Endothelial cell (in vitro differentiated cells): ENCODE data around the gene SAMD4B. TPM values are rescaled to one million over a fixed set of nuclear protein-coding genes. Genes with fewer than 3 reads are reported as not detected.
"Not testable (repeated sequence)": the region's sequence is repeated elsewhere in the genome, so short reads cannot be mapped to it uniquely, and the experiment has no call there.

Experiments
- DNase-seq: peaks from one replicate; pipeline ENCODE4 v3.0.0; 2021; ENCODE audit warnings: low spot score
- H3K27ac Mint-ChIP-seq: one replicate; pipeline ENCODE4 v1.8.0; 2021; ENCODE audit warnings: mixed read lengths, inconsistent platforms; ENCODE audit not compliant: unreplicated experiment
- H3K27me3 Mint-ChIP-seq: one replicate; pipeline ENCODE4 v1.8.0; 2021; ENCODE audit warnings: mild to moderate bottlenecking, moderate library complexity, mixed read lengths, inconsistent platforms; ENCODE audit not compliant: unreplicated experiment
- H3K36me3 Mint-ChIP-seq: one replicate; pipeline ENCODE4 v1.8.0; 2021; ENCODE audit warnings: mild to moderate bottlenecking, low read depth, mixed read lengths, inconsistent platforms; ENCODE audit not compliant: unreplicated experiment
- H3K4me1 Mint-ChIP-seq: one replicate; pipeline ENCODE4 v1.8.0; 2021; ENCODE audit warnings: mild to moderate bottlenecking, mixed read lengths, inconsistent platforms; ENCODE audit not compliant: unreplicated experiment
- H3K4me3 Mint-ChIP-seq: one replicate; pipeline ENCODE4 v1.8.0; 2021; ENCODE audit warnings: mild to moderate bottlenecking, mixed read lengths, inconsistent platforms; ENCODE audit not compliant: unreplicated experiment
- H3K9me3 Mint-ChIP-seq: one replicate; pipeline ENCODE4 v1.8.0; 2021; ENCODE audit warnings: mixed read lengths, inconsistent platforms; ENCODE audit not compliant: unreplicated experiment
- total RNA-seq: library from RNA; stranded (reverse); fragmentation: NEBNext Ultra II Directional; extraction: Animal tissue kit (Norgen Biotek cat#: 25700); gene quantifications from one replicate; pipeline ENCODE4 v1.2.1, GENCODE V29; 2021; ENCODE audit not compliant: unreplicated experiment
- TF ChIP-seq, protein P1 (sequence below): fragments of 200-600 bp; sonication (generic); IDR thresholded peaks from one replicate; pipeline ENCODE4 v1.5.0; 2021; ENCODE audit warnings: antibody characterized with exemption; ENCODE audit not compliant: unreplicated experiment

The SAMD4B gene
- total RNA-seq, 1 donor from 2014 or later: 127 TPM

DNA sequence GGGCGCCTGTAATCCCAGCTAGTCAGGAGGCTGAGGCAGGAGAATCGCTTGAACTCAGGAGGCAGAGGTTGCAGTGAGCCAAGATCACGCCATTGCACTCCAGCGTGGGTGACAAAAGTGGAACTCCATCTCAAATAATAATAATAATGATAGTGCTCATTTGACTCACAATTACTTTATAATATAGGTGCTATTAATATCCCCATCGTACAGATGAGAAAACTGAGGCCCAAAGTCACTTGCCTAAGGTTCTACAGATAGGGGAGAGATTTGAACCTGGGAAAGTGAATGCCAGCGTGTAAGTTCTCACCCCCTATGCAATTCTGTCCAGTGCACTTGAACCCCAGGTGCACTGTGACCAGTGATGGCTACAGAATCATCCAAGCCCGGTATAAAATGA, 12.3 kb upstream of the SAMD4B start:
- no peaks in the 10 kb centered on the region for H3K36me3 Mint-ChIP-seq
- H3K4me3 Mint-ChIP-seq: no peak overlapping the region
- DNase-seq: no peak
- no peaks in the 10 kb centered on the region for H3K27me3 Mint-ChIP-seq
- TF ChIP-seq, protein P1, sequence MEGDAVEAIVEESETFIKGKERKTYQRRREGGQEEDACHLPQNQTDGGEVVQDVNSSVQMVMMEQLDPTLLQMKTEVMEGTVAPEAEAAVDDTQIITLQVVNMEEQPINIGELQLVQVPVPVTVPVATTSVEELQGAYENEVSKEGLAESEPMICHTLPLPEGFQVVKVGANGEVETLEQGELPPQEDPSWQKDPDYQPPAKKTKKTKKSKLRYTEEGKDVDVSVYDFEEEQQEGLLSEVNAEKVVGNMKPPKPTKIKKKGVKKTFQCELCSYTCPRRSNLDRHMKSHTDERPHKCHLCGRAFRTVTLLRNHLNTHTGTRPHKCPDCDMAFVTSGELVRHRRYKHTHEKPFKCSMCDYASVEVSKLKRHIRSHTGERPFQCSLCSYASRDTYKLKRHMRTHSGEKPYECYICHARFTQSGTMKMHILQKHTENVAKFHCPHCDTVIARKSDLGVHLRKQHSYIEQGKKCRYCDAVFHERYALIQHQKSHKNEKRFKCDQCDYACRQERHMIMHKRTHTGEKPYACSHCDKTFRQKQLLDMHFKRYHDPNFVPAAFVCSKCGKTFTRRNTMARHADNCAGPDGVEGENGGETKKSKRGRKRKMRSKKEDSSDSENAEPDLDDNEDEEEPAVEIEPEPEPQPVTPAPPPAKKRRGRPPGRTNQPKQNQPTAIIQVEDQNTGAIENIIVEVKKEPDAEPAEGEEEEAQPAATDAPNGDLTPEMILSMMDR: no peak
- H3K9me3 Mint-ChIP-seq: no peaks in the 10 kb centered on the region
- H3K4me1 Mint-ChIP-seq: peaks cover 5% of the 10 kb centered on the region
- H3K27ac Mint-ChIP-seq: no peak overlapping the region

DNA sequence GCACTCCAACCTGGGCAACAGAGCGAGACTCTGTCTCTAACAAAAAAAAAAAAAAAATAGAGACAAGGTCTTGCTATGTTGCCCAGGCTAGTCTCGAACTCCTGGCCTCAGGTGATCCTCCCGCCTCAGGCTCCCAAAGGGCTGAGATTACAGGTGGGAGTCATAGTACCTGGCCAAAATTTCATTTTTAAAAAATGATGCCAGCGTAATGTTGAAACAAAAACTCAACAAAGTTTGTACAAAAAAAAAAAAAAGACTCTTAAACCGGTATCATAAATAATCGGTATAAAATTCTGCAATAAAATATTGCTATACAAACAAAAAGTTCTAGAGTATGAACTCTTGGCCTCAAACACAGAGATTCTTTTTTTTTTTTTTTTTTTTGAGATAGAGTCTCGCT, 9.9 kb upstream of the SAMD4B start:
- Mint-ChIP-seq H3K36me3 (no peaks in the 10 kb centered on the region), H3K27me3 (peaks cover 1% of the 10 kb centered on the region), H3K27ac (no peak overlapping the region), H3K4me3 (no peak overlapping the region), H3K9me3 (no peaks in the 10 kb centered on the region), H3K4me1 (peaks cover 19% of the 10 kb centered on the region)
- DNase-seq: no peak
- TF ChIP-seq, protein P1: no peak

DNA sequence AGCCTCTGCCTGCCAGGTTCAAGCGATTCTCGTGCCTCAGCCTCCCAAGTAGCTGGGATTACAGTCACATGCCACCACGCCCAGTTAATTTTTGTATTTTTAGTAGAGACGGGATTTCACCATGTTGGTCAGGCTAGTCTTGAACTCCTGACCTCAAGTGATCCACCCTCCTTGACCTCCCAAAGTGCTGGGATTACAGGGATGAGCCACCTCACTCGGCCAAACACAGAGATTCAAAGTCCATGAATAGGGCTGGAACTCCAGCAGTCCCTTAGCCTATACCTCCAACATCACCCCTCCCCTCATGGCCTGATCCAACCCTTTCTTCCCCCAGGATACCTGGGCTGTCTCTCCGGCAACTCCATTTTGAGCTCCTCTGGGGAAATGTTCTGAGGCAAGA, 9.5 kb upstream of the SAMD4B start:
- H3K36me3 Mint-ChIP-seq, DNase-seq, H3K4me3 Mint-ChIP-seq, H3K27me3 Mint-ChIP-seq, H3K9me3 Mint-ChIP-seq, H3K27ac Mint-ChIP-seq: not testable (repeated sequence)
- peaks cover 18% of the 10 kb centered on the region for H3K4me1 Mint-ChIP-seq

DNA sequence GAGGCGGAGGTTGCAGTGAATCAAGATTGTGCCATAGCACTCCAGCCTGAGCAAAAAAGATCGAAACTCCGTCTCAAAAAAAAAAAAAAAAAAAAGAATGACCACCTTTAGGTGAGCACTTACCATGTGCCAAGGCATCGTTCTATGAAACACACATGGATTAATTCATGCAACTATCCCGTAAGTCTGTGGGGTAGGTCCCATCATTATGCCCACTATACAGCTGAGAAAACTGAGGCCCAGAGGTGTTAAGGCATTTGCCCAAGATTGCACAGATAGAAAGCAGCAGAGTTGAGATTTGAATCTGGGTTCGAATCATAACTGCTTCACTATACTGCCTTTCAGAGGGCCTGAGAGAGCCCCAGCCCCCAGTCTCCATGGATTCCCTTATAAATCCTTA, 8.7 kb upstream of the SAMD4B start:
- Mint-ChIP-seq H3K36me3 (no peaks in the 10 kb centered on the region), H3K9me3 (no peaks in the 10 kb centered on the region), H3K4me1 (peaks cover 17% of the 10 kb centered on the region), H3K4me3 (no peak overlapping the region), H3K27ac (no peak overlapping the region), H3K27me3 (peaks cover 1% of the 10 kb centered on the region)
- TF ChIP-seq, protein P1: no peak
- no peak for DNase-seq

DNA sequence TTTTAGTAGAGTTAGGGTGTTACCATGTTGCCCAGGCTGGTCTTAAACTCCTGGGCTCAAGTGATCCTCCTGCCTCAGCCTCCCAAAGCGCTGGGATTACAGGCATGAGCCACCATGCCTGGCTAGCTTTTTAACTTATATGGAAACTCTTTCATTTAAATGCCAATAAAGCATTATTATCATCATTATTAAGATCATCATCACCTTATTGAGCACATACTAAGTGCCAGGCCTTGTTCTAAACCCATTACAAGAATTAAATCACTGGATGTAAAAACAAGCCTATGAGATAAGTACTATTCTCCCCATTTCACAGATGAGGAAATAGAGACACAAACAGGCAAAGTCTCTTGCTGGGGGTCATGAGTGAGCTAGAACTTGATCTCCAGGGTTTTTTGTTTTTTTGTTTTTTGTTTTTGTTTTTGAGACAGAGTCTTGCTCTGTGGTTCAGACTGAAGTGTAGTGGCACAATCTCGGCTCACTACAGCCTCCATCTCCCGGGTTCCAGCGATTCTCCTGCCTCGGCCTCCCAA, 7.7 kb upstream of the SAMD4B start:
- H3K27me3 Mint-ChIP-seq: peaks cover 1% of the 10 kb centered on the region
- H3K4me3 Mint-ChIP-seq: no peak overlapping the region
- DNase-seq: no peak
- peaks cover 17% of the 10 kb centered on the region for H3K4me1 Mint-ChIP-seq
- no peaks in the 10 kb centered on the region for H3K9me3 Mint-ChIP-seq
- H3K36me3 Mint-ChIP-seq: no peaks in the 10 kb centered on the region
- TF ChIP-seq, protein P1: no peak
- H3K27ac Mint-ChIP-seq: no peak overlapping the region

DNA sequence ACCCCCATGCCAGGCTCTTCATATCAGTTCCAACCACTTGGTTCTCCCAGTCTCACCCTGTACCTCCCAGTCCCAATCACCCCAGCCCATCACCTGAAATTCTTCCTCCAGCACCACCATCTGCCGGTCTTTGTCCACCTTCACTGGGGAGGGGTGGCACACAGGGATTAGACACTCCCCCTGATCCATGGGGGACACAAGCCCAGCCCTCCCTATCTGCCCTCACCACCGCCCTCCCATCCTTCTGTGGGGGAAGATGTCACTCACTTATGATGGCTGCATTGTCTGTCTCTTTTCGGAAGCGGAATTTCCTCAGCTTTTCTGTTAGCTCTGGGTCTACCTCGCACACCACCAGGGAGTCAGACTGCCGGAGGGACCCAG, 7.1 kb upstream of the SAMD4B start:
- Mint-ChIP-seq H3K9me3 (no peaks in the 10 kb centered on the region), H3K27ac (peak overlapping the region; percentile 72), H3K27me3 (peaks cover 1% of the 10 kb centered on the region), H3K4me3 (peak overlapping the region; percentile 73), H3K36me3 (no peaks in the 10 kb centered on the region), H3K4me1 (peaks cover 17% of the 10 kb centered on the region)
- TF ChIP-seq, protein P1: no peak
- no peak for DNase-seq
